ENCODE data around the gene PRUNE1. TPM values are rescaled to one million over a fixed set of nuclear protein-coding genes. Genes with fewer than 3 reads are reported as not detected.

The PRUNE1 gene
- total RNA-seq, 2 experiments from 2014 or later = 12.4 to 15.7 TPM

DNA sequence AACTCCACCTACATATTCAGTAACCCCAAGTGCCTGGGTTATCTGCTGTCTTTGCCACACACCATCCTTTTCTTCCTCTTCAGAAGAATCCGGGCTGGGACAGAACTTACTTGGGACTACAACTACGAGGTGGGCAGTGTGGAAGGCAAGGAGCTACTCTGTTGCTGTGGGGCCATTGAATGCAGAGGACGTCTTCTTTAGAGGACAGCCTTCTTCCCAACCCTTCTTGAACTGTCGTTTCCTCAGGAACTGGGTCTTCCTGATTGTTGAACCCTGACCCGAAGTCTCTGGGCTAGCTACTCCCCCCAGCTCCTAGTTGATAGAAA is 44.1 kb upstream of the PRUNE1 start:
- CTCF ChIA-PET = interaction anchor here (1.4 to 2.4 kb wide), 3 partner anchors 16 to 32 kb away, joined by 3 to 8 read pairs (median 7); no protein-coding TSS in a partner anchor
- H3K27me3 Mint-ChIP-seq = no peaks in the 10 kb centered on the region
- DNase-seq = no peak
- peak overlapping the region; percentile 17 for H3K27ac Mint-ChIP-seq
- ATAC-seq = no peak
- intact Hi-C loops (cut with micrococcal nuclease) = no loop called here
- H3K9me3 Mint-ChIP-seq = no peaks in the 10 kb centered on the region
- POLR2A ChIA-PET = interaction anchor here (1.3 to 1.4 kb wide), 2 partner anchors 11 to 334 kb away, joined by 3 to 4 read pairs; partner anchors contain the start of gene ENSA
- H3K4me3 Mint-ChIP-seq = no peak overlapping the region
- no peak for TF ChIP-seq CTCF (IDR thresholded peaks at IDR 0.05)
- H3K4me1 Mint-ChIP-seq (ENCODE audit: low read depth) = peaks cover 2% of the 10 kb centered on the region
- H3K36me3 Mint-ChIP-seq (ENCODE audit: low read depth) = peaks cover 76% of the 10 kb centered on the region

- no peak for ATAC-seq
Observed at GRCh38 chr1:150965605-150966004, 42.6 kb upstream of the PRUNE1 start.

GRCh38 chr1:150966011-150966410 is 42.2 kb upstream of the PRUNE1 start:
- Mint-ChIP-seq H3K4me1 (ENCODE audit: low read depth) (peaks cover 11% of the 10 kb centered on the region), H3K27ac (peak overlapping the region; percentile 62), H3K4me3 (no peak overlapping the region), H3K9me3 (no peaks in the 10 kb centered on the region), H3K27me3 (no peaks in the 10 kb centered on the region), H3K36me3 (ENCODE audit: low read depth) (peaks cover 62% of the 10 kb centered on the region)
- intact Hi-C loops (cut with micrococcal nuclease) = no loop called here
- CTCF ChIA-PET = interaction anchor here (1.1 to 2.4 kb wide), 2 partner anchors 14 to 30 kb away, joined by 3 to 8 read pairs; no protein-coding TSS in a partner anchor
- DNase-seq (no peak), ATAC-seq (no peak)
- no peak for TF ChIP-seq CTCF (IDR thresholded peaks at IDR 0.05)
- POLR2A ChIA-PET = interaction anchor here (0.5 to 2.8 kb wide), 6 partner anchors 8 to 566 kb away, joined by 3 to 8 read pairs (median 4); partner anchors contain the start of gene MINDY1

More at GRCh38 chr1:150965605-150966004, 42.6 kb upstream of the PRUNE1 start:
- peaks cover 66% of the 10 kb centered on the region for H3K36me3 Mint-ChIP-seq (ENCODE audit: low read depth)
- CTCF ChIA-PET = interaction anchor here (1.1 to 2.4 kb wide), 2 partner anchors 14 to 30 kb away, joined by 3 to 8 read pairs; no protein-coding TSS in a partner anchor
- peak overlapping the region; percentile 62 for H3K27ac Mint-ChIP-seq
- intact Hi-C loops (cut with micrococcal nuclease) = no loop called here
- POLR2A ChIA-PET = interaction anchor here (0.5 to 2.1 kb wide), 5 partner anchors 9 to 565 kb away, joined by 3 to 6 read pairs (median 4); partner anchors contain the start of gene MINDY1
- no peak for TF ChIP-seq CTCF (IDR thresholded peaks at IDR 0.05)
- H3K4me3 Mint-ChIP-seq = no peak overlapping the region
- no peaks in the 10 kb centered on the region for H3K9me3 Mint-ChIP-seq
- DNase-seq = no peak
- H3K27me3 Mint-ChIP-seq = no peaks in the 10 kb centered on the region
- H3K4me1 Mint-ChIP-seq (ENCODE audit: low read depth) = peaks cover 7% of the 10 kb centered on the region

DNA sequence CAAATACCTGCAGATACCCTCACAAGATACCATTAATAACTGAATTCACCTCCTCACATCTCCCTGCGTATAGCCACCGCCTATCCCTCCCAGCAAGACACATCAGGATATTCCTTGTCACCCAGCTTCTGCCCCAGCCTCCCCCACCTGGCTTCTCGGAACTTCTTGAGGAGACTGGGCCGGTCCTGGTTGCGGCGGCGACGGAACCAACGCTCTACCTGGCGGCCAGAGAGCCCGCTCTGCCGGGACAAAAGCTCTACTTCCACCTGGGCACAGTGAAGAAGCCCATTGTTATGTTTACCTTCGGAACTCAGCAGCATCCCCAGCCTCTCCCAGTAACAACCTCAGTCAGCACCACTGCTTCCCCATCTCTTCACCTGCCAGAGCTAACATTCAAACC is 40.3 kb upstream of the PRUNE1 start:
- POLR2A ChIA-PET = interaction anchor here (1.1 to 2.8 kb wide), 2 partner anchors 9 to 10 kb away, joined by 3 to 8 read pairs; no protein-coding TSS in a partner anchor
- no peak for ATAC-seq
- Mint-ChIP-seq H3K4me1 (ENCODE audit: low read depth) (peaks cover 28% of the 10 kb centered on the region), H3K27me3 (no peaks in the 10 kb centered on the region), H3K9me3 (no peaks in the 10 kb centered on the region), H3K36me3 (ENCODE audit: low read depth) (peaks cover 61% of the 10 kb centered on the region), H3K27ac (peak overlapping the region; percentile 49), H3K4me3 (no peak overlapping the region)
- TF ChIP-seq CTCF (IDR thresholded peaks at IDR 0.05) = no peak
- DNase-seq = no peak
- intact Hi-C loops (cut with micrococcal nuclease) = no loop called here
- CTCF ChIA-PET = interaction anchor here (1.3 to 2.4 kb wide), 2 partner anchors 9 to 11 kb away, joined by 3 to 7 read pairs; no protein-coding TSS in a partner anchor

DNA sequence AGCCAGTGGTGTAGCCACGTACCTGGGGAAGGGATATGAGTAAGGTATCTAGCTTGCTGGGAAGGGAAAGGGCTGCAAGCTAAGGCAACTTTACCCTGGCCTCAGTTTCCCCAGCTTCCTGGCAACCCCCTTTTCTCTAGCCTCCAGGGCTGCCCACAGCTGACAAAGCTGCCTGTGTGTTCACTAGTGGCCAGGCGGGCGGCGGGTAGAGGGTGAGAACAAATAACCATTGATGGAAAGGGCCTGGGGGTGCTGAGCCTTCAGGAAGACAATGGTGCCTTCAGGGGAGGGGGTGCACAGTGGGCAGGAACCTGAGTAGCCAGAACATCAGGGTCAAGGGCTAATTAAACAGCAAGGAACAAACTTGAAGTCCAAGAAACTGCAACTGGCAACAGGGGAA is 39.8 kb upstream of the PRUNE1 start:
- Mint-ChIP-seq H3K36me3 (ENCODE audit: low read depth) (peaks cover 62% of the 10 kb centered on the region), H3K4me1 (ENCODE audit: low read depth) (peaks cover 32% of the 10 kb centered on the region), H3K27ac (peak overlapping the region; percentile 9), H3K4me3 (no peak overlapping the region), H3K27me3 (no peaks in the 10 kb centered on the region), H3K9me3 (no peaks in the 10 kb centered on the region)
- intact Hi-C loops (cut with micrococcal nuclease) = no loop called here
- ChIA-PET POLR2A (interaction anchor here (1.1 to 2.8 kb wide), 2 partner anchors 8 to 10 kb away, joined by 3 to 8 read pairs; no protein-coding TSS in a partner anchor), CTCF (interaction anchor here (1.3 to 2.4 kb wide), 2 partner anchors 9 to 10 kb away, joined by 3 to 7 read pairs; no protein-coding TSS in a partner anchor)
- ATAC-seq = no peak
- TF ChIP-seq CTCF (IDR thresholded peaks at IDR 0.05) = no peak
- DNase-seq = no peak

All from activated CD8-positive, alpha-beta T cell treated with anti-CD3 and anti-CD28 coated beads for 36 hours (primary cell).